ENCODE measurements around the gene C10orf90.

C10orf90 gene

GRCh38 chr10:126638542-126638941, 32.0 kb downstream of the C10orf90 start:
- POLR2A ChIA-PET, result no interaction called here
- Histone ChIP-seq H3K4me1 (ENCODE audit: control insufficient read depth, insufficient read depth, low read length) (peaks cover 9% of the 10 kb centered on the region; the same call in 1 of the 2 replicates), H3K4me3 (ENCODE audit: low read depth, low read length) (no peak overlapping the region), H3K36me3 (ENCODE audit: control insufficient read depth in 2 of 2, insufficient read depth in 1 of 2, low read length in 2 of 2) (no peaks in the 10 kb centered on the region), H3K27ac (ENCODE audit: extremely low read depth, low read depth, low read length) (no peak overlapping the region), H3K9me3 (ENCODE audit: control insufficient read depth, insufficient read depth, low read depth, low read length) (no peaks in the 10 kb centered on the region)
- CTCF ChIA-PET, result interaction anchor here (0.8 kb wide), 1 partner anchor 192 kb away, joined by 3 read pairs; no protein-coding TSS in a partner anchor
- TF ChIP-seq ZNF366 (tag by site-specific recombination; conservative IDR thresholded peaks at IDR 0.05) (no peak), TRIM28 (IDR thresholded peaks at IDR 0.05; ENCODE audit: borderline replicate concordance, low read length) (no peak), KLF9 (tag by site-specific recombination; IDR thresholded peaks at IDR 0.05; ENCODE audit: low read depth) (no peak), ZNF514 (tag by site-specific recombination; IDR thresholded peaks at IDR 0.05) (no peak), HOXA7 (CRISPR knock-in tag; IDR thresholded peaks at IDR 0.05; ENCODE audit: borderline replicate concordance) (no peak), ZBTB21 (tag by site-specific recombination; IDR thresholded peaks at IDR 0.05) (no peak), ZIC2 (tag by site-specific recombination; IDR thresholded peaks at IDR 0.05) (no peak), ZNF510 (tag by site-specific recombination; IDR thresholded peaks at IDR 0.05; ENCODE audit: insufficient replicate concordance) (no peak), ZFP37 (tag by site-specific recombination; IDR thresholded peaks at IDR 0.05) (no peak)

GRCh38 chr10:126637501-126637900, 33.0 kb downstream of the C10orf90 start:
- CTCF ChIA-PET, result no interaction called here
- no peak overlapping the region for H3K4me3 ChIP-seq (ENCODE audit: low read depth, low read length)
- H3K27ac ChIP-seq (ENCODE audit: extremely low read depth, low read depth, low read length), result no peak overlapping the region
- H3K36me3 ChIP-seq (ENCODE audit: control insufficient read depth in 2 of 2, insufficient read depth in 1 of 2, low read length in 2 of 2), result no peaks in the 10 kb centered on the region
- POLR2A ChIA-PET, result no interaction called here
- TF ChIP-seq ZNF211 (tag by site-specific recombination; IDR thresholded peaks at IDR 0.05; ENCODE audit: low read depth) (no peak), ZNF133 (tag by site-specific recombination; IDR thresholded peaks at IDR 0.05) (no peak), ZNF148 (tag by site-specific recombination; IDR thresholded peaks at IDR 0.05; ENCODE audit: borderline replicate concordance) (no peak), EGR2 (tag by site-specific recombination; IDR thresholded peaks at IDR 0.05; ENCODE audit: low read depth) (no peak), ZNF2 (tag by site-specific recombination; IDR thresholded peaks at IDR 0.05) (no peak), ZBTB11 (tag by site-specific recombination; conservative IDR thresholded peaks at IDR 0.05; ENCODE audit: low read depth) (no peak), ZNF366 (tag by site-specific recombination; conservative IDR thresholded peaks at IDR 0.05) (no peak), ZFP41 (tag by site-specific recombination; IDR thresholded peaks at IDR 0.05; ENCODE audit: borderline replicate concordance) (no peak), ZNF157 (tag by site-specific recombination; IDR thresholded peaks at IDR 0.05) (no peak), ZNF76 (tag by site-specific recombination; IDR thresholded peaks at IDR 0.05; ENCODE audit: borderline replicate concordance, low read depth) (no peak), ZNF302 (tag by site-specific recombination; IDR thresholded peaks at IDR 0.05; ENCODE audit: low read depth) (no peak), ZNF184 (tag by site-specific recombination; IDR thresholded peaks at IDR 0.05) (no peak), PRDM2 (tag by site-specific recombination; IDR thresholded peaks at IDR 0.05; ENCODE audit: borderline replicate concordance) (no peak)
- H3K4me1 ChIP-seq (ENCODE audit: control insufficient read depth, insufficient read depth, low read length), result peaks cover 9% of the 10 kb centered on the region; the same call in 1 of the 2 replicates
- no peaks in the 10 kb centered on the region for H3K9me3 ChIP-seq (ENCODE audit: control insufficient read depth, insufficient read depth, low read depth, low read length)

All from HEK293 (cell line).